HG03432 (cell line): ENCODE results near the gene CCDC106.

Experiments
- ATAC-seq: cut with Tn5 transposase; IDR thresholded peaks from one replicate; pipeline ENCODE4 v1.9.1; 2021; ENCODE audit warnings: mild to moderate bottlenecking, moderate library complexity; ENCODE audit not compliant: unreplicated experiment

Gene CCDC106

DNA sequence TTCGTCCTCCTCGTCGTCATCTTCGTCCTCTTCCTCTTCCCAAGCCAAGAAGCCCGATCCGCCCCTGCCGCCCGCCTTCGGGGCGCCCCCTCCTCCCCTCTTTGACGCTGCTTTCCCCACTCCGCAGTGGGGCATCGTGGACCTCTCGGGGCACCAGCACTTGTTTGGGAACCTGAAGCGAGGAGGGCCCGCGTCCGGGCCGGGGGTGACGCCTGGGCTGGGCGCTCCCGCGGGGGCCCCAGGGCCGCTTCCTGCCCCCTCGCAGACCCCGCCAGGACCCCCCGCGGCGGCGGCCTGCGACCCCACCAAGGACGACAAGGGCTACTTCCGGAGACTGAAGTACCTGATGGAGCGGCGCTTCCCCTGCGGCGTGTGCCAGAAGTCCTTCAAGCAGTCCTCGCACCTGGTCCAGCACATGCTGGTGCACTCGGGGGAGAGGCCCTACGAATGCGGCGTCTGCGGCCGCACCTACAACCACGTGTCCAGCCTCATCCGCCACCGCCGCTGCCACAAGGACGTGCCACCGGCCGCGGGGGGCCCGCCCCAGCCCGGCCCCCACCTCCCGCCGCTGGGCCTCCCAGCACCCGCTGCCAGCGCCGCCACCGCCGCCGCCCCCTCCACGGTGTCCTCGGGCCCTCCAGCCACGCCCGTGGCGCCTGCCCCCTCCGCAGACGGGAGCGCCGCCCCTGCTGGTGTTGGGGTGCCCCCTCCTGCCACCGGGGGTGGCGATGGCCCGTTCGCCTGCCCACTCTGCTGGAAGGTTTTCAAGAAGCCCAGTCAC lies 33.9 kb upstream of the CCDC106 start:
- no peak for ATAC-seq

DNA sequence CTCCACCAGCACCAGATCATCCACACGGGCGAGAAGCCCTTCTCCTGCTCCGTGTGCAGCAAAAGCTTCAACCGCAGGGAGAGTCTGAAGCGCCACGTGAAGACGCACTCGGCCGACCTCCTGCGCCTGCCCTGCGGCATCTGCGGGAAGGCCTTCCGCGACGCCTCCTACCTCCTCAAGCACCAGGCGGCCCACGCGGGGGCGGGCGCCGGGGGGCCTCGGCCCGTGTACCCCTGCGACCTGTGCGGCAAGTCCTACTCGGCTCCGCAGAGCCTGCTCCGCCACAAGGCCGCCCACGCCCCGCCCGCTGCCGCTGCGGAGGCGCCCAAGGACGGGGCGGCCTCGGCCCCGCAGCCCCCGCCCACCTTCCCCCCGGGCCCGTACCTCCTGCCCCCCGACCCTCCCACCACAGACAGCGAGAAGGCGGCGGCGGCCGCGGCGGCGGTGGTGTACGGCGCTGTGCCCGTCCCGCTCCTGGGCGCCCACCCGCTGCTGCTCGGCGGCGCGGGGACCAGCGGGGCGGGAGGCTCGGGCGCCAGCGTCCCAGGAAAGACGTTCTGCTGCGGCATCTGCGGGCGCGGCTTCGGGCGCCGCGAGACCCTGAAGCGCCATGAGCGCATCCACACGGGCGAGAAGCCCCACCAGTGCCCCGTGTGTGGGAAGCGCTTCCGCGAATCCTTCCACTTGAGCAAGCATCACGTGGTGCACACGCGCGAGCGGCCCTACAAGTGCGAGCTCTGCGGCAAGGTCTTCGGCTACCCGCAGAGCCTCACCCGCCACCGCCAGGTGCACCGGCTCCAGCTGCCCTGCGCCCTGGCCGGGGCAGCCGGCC lies 33.1 kb upstream of the CCDC106 start:
- ATAC-seq = no peak

- no peak for ATAC-seq
Measured at GRCh38 chr19:55615543-55616394, 32.2 kb upstream of the CCDC106 start.

DNA sequence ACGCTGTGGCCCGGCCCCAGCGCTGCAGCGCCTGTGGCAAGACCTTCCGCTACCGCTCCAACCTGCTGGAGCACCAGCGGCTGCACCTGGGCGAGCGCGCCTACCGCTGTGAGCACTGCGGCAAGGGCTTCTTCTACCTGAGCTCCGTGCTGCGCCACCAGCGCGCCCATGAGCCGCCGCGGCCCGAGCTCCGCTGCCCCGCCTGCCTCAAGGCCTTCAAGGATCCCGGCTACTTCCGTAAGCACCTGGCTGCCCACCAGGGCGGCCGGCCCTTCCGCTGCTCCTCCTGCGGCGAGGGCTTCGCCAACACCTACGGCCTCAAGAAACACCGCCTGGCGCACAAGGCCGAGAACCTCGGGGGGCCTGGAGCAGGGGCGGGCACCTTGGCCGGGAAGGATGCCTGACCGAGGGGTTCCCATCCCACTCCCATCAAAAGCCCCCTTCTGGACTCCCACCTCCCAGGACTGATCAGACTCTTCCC lies 31.6 kb upstream of the CCDC106 start:
- no peak for ATAC-seq

DNA sequence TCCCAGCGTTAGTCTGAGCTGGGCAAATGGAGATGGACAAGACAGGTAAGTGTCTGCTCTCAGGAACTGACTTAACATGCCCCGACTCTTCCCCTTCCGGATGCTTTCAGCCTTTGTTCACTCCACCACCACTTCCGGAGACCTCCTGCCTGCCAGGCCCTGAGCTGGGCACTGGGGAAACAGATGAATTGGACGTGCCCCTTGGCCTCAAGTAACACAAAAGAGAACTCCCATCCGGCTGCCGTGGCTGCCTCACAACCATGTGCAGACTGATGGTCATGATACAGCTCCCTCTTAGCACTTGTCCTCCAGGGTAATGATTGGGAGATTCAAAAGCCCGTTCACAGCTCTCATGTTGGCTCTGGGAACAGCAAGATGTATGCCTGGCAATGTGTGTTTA lies 30.6 kb upstream of the CCDC106 start:
- ATAC-seq = no peak

GRCh38 chr19:55618426-55618825 lies 29.6 kb upstream of the CCDC106 start:
- no peak for ATAC-seq

DNA sequence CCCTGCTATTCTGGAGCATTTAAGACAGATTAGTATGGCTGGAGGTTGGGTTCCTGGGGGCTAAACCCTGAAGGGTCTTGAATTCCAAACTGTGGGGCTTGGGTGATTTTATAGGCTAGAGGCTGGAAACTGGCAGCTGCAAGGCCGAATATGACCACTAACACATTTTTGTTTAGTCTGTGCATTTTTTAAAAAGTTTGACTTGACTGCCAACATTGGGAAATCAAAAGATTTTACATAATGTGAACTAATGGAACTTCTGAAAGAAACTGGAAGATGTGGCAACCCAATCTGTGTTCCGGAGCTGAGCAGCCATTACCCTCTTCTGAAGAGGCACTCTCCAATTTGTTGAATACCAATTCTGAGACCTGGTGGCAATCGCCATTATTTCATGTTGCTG lies 28.7 kb upstream of the CCDC106 start:
- ATAC-seq = no peak

- no peak for ATAC-seq
Measured at GRCh38 chr19:55620410-55621204, 27.4 kb upstream of the CCDC106 start.

DNA sequence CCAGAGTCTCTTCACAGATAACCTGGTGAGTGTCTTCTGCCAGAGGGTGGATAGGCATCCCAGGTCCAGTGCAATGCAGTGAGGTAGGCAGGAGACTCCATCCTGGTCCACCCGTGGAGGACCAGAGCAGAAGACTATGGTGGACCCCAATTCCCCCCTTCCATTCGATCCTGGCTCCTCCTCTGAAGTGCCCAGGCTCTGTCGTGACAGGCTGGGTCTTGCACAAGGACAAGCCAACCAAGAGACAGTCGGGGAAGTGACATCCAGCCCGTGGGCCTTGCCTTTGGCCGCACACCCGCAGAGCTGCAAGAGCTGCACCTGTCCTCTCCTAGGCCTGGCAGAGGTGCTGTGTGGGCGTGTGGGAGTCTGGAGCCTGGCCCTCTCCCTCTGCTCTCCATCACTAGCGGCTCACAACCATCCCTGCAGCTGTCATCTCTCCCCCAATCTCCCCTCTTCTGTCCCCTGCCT lies 26.8 kb upstream of the CCDC106 start:
- ATAC-seq = no peak

DNA sequence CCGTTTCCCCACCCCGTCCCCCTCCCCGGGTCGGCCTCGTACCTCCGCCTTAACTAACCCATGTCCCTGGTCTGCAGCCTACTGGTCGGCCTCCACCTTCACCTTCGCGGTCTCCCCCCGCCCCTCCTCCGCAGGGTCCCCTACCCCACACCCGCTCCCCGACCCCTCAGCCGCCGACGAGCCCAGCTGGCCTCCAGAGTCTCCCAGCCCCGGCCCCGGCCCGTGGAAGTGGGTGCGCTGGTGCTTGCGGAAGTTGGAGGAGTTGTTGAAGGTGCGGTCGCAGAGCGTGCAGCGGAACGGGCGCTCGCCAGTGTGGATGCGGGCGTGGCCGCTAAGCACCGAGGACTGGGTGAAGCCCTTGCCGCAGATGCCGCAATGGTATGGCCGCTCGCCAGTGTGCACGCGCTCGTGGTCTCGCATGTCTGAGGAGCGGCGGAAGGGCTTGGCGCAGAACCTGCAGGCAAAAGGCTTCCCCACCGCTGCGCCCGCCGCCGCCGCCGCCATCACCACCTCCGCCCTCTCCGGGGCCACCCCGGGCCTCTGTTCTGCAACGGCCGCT lies 26.3 kb upstream of the CCDC106 start:
- no peak for ATAC-seq

DNA sequence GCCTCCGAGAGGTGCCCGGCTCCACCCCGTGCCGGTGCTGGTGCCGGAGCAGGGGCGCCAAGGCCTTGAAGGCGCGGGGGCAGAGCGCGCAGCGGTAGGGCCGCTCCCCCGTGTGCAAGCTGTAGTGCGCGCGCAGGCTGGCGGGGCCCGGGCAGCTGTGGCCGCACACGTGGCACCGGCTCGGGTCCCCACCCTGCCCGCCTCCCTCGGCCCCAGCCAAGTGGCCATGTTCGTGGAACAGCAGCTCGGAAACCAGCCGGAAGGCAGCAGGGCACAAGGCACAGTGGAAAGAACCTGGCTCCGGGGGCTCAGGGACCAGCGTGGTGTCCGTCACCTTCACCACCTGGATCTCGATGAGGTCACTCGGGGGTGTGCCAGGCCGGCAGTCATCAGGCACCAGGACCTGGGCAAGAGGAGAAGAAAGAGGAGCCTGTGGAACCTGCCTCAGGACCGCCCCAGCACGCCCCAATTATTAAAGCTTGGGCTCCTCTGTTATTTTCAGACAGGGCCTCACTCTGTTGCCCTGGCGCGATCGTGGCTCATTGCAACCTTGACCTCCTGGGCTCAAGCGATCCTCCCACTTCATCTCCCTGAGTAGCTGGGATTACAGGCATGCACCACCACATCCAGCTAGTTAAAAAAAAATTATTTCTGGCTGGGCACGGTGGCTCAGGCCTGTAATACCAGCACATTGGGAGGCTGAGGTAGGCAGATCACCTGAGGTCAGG lies 25.6 kb upstream of the CCDC106 start:
- no peak for ATAC-seq

GRCh38 chr19:55623130-55623529 lies 24.9 kb upstream of the CCDC106 start:
- ATAC-seq = no peak

DNA sequence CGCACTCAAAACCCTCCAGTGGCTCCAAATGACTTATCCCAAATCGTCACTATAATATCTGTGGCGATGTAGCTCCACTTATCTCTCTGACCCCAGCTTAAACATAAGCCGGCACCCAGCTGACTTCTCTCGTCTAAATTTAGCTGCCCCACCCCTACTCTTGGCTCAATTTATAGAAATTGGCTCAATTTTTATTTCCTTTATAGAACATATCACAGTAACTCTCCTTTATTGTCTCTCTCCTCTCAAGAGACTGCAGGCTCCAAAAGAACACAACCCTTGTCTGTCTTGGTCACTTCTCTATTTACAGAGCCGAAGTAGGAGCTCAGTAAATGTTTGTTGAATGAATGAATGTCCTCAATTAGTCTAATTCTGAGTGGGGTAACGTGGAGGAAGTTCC lies 24.5 kb upstream of the CCDC106 start:
- ATAC-seq = no peak

- ATAC-seq = peak; percentile 68
Measured at GRCh38 chr19:55624109-55625003, 23.7 kb upstream of the CCDC106 start, which contains the start of gene ZNF784. TSS of gene ZNF784 (minus strand) at chr19:55624566. CDS start at chr19:55624561, 5 bp downstream.

GRCh38 chr19:55625004-55625326 lies 23.0 kb upstream of the CCDC106 start:
- ATAC-seq = no peak

- no peak for ATAC-seq
Measured at GRCh38 chr19:55626350-55626749, 21.7 kb upstream of the CCDC106 start.

- ATAC-seq = no peak
Measured at GRCh38 chr19:55632463-55632834, 15.6 kb upstream of the CCDC106 start.

DNA sequence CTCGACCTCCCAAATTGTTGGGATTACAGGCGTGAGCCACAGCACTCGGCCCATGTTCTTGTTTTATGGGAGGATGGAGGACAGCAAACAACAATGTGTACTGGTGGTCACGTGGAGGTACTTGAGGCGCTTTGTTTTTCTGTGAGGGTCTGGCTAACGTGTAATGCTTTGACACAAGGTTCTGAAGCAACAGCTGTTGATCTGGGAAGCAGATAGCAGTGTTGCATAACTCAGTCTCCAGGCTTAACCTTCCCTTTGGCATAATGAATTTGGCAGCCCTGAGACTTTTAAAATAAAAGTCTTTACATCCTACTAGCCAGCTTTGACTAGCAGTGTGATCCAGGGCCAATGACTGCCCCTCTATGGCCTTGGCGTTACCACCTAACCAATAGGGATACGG lies 14.2 kb upstream of the CCDC106 start:
- no peak for ATAC-seq
